HepG2 (cell line): ENCODE measurements around the gene COL18A1. TPM values are rescaled to one million over a fixed set of nuclear protein-coding genes. Genes with fewer than 3 reads are reported as not detected.

Source experiments
- AGO2 ChIP-seq: fragments of 200-400 bp; formaldehyde crosslinking; optimal IDR thresholded peaks from 2 replicates; pipeline ENCODE3; 2017; ENCODE audit warnings: mild to moderate bottlenecking, low read depth, low read length, moderate library complexity
- HES4 ChIP-seq: sonication (generic); formaldehyde crosslinking; IDR thresholded peaks from 2 replicates; pipeline ENCODE4 v1.9.0; 2021; ENCODE audit warnings: mild to moderate bottlenecking, missing genetic modification reagents, borderline replicate concordance
- MTA1 ChIP-seq: sonication (generic); formaldehyde crosslinking; IDR thresholded peaks from 2 replicates; pipeline ENCODE4 v1.4.0; 2020; ENCODE audit warnings: missing genetic modification reagents, mild to moderate bottlenecking, borderline replicate concordance
- POGZ ChIP-seq: sonication (generic); formaldehyde crosslinking; IDR thresholded peaks from 2 replicates; pipeline ENCODE4 v1.4.0; 2020; ENCODE audit warnings: mild to moderate bottlenecking, missing genetic modification reagents
- SMAD1 ChIP-seq: sonication (generic); formaldehyde crosslinking; IDR thresholded peaks from 2 replicates; pipeline ENCODE4 v1.4.0; 2020; ENCODE audit warnings: missing genetic modification reagents, low read depth, mild to moderate bottlenecking, borderline replicate concordance
- ZNF282 ChIP-seq: fragments of 450-650 bp; IDR thresholded peaks from 2 replicates; pipeline ENCODE4 v1.6.1; 2018; ENCODE audit not compliant: partially characterized antibody
- ZNF598 ChIP-seq: sonication (generic); formaldehyde crosslinking; IDR thresholded peaks from 2 replicates; pipeline ENCODE4 v1.5.1; 2020; ENCODE audit warnings: mild to moderate bottlenecking, missing genetic modification reagents, borderline replicate concordance
- ZNF720 ChIP-seq: sonication (generic); formaldehyde crosslinking; IDR thresholded peaks from 2 replicates; pipeline ENCODE4 v1.4.0; 2020; ENCODE audit warnings: missing genetic modification reagents
- polyA plus RNA-seq, 8 experiments: library from polyadenylated mRNA; depleted of rRNA in 3 of 8; stranded (reverse) in 7 of 8; unstranded in 1 of 8; fragments of >200 nt; fragmentation: Illumina TruSeq in 4 of 8; extraction: Trizol in 4 of 8; gene quantifications; 2 replicates each; pipeline versions ENCODE4 v1.2.1 to v1.2.3, GENCODE V29; 2011 to 2016; ENCODE audit warnings: low read depth in 4 of 8, missing spikeins in 1 of 8, mixed read lengths in 1 of 8; ENCODE audit not compliant: insufficient read depth in 1 of 8
- total RNA-seq, 5 experiments: library from RNA; depleted of rRNA; stranded (reverse); fragments of >200 nt; fragmentation: Illumina TruSeq; extraction: Trizol; gene quantifications; 2 replicates each; pipeline ENCODE4 v1.2.3, GENCODE V29; 2016; ENCODE audit warnings: low read depth in 1 of 5
- TF ChIP-seq, protein P1 (sequence below): sonication (generic); formaldehyde crosslinking; IDR thresholded peaks from 2 replicates; pipeline ENCODE4 v1.5.0; 2020; ENCODE audit warnings: mild to moderate bottlenecking, missing genetic modification reagents
- TF ChIP-seq, protein P2 (sequence below): sonication (generic); formaldehyde crosslinking; IDR thresholded peaks from 2 replicates; pipeline ENCODE4 v1.4.0; 2020; ENCODE audit warnings: missing genetic modification reagents
- TF ChIP-seq, protein P3 (sequence below): sonication (generic); formaldehyde crosslinking; IDR thresholded peaks from 2 replicates; pipeline ENCODE4 v1.9.0; 2021; ENCODE audit warnings: mild to moderate bottlenecking, missing genetic modification reagents
- TF ChIP-seq, protein P4 (sequence below): sonication (generic); formaldehyde crosslinking; IDR thresholded peaks from 2 replicates; pipeline ENCODE4 v1.4.0; 2020; ENCODE audit warnings: mild to moderate bottlenecking, missing genetic modification reagents

Gene COL18A1
- total and polyA plus RNA-seq, 2 of the 13 experiments (the other 11 are each of a cell fraction or from before 2014, with no cell fraction given), result 79.0 to 102 TPM

DNA sequence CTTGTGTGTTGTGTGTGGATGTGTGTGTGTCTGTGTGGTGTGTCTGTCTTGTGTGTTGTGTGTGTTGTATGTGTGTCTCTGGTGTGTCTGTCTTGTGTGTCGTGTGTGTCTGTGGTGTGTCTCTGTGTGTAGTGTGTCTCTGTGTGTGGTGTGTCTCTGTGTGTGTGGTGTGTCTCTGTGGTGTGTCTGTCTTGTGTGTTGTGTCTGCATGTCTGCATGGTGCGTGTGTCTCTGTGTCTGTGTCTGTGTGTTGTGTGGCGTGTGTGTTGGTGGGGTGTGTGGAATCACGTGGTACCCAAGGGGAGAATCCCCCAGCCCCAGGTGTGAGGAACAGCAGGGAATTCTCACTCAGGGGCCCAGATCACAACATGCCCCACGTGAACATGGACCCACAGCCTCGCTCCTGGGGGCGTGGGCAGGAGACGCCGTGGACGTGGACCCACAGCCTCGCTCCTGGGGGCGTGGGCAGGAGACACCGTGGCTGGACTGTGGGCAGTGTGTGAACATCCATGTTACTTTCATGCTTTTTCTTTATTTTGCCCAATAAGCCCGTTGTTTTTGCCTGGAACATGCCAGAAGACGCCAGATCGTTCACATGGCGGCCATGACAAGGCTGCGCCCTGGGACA is 69.5 kb downstream of the COL18A1 start (continued):
- TF ChIP-seq, protein P1, sequence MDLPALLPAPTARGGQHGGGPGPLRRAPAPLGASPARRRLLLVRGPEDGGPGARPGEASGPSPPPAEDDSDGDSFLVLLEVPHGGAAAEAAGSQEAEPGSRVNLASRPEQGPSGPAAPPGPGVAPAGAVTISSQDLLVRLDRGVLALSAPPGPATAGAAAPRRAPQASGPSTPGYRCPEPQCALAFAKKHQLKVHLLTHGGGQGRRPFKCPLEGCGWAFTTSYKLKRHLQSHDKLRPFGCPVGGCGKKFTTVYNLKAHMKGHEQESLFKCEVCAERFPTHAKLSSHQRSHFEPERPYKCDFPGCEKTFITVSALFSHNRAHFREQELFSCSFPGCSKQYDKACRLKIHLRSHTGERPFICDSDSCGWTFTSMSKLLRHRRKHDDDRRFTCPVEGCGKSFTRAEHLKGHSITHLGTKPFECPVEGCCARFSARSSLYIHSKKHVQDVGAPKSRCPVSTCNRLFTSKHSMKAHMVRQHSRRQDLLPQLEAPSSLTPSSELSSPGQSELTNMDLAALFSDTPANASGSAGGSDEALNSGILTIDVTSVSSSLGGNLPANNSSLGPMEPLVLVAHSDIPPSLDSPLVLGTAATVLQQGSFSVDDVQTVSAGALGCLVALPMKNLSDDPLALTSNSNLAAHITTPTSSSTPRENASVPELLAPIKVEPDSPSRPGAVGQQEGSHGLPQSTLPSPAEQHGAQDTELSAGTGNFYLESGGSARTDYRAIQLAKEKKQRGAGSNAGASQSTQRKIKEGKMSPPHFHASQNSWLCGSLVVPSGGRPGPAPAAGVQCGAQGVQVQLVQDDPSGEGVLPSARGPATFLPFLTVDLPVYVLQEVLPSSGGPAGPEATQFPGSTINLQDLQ (CRISPR knock-in tag), result no peak
- TF ChIP-seq, protein P2, sequence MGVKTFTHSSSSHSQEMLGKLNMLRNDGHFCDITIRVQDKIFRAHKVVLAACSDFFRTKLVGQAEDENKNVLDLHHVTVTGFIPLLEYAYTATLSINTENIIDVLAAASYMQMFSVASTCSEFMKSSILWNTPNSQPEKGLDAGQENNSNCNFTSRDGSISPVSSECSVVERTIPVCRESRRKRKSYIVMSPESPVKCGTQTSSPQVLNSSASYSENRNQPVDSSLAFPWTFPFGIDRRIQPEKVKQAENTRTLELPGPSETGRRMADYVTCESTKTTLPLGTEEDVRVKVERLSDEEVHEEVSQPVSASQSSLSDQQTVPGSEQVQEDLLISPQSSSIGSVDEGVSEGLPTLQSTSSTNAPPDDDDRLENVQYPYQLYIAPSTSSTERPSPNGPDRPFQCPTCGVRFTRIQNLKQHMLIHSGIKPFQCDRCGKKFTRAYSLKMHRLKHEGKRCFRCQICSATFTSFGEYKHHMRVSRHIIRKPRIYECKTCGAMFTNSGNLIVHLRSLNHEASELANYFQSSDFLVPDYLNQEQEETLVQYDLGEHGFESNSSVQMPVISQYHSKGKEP (CRISPR knock-in tag), result no peak
- TF ChIP-seq, protein P3, sequence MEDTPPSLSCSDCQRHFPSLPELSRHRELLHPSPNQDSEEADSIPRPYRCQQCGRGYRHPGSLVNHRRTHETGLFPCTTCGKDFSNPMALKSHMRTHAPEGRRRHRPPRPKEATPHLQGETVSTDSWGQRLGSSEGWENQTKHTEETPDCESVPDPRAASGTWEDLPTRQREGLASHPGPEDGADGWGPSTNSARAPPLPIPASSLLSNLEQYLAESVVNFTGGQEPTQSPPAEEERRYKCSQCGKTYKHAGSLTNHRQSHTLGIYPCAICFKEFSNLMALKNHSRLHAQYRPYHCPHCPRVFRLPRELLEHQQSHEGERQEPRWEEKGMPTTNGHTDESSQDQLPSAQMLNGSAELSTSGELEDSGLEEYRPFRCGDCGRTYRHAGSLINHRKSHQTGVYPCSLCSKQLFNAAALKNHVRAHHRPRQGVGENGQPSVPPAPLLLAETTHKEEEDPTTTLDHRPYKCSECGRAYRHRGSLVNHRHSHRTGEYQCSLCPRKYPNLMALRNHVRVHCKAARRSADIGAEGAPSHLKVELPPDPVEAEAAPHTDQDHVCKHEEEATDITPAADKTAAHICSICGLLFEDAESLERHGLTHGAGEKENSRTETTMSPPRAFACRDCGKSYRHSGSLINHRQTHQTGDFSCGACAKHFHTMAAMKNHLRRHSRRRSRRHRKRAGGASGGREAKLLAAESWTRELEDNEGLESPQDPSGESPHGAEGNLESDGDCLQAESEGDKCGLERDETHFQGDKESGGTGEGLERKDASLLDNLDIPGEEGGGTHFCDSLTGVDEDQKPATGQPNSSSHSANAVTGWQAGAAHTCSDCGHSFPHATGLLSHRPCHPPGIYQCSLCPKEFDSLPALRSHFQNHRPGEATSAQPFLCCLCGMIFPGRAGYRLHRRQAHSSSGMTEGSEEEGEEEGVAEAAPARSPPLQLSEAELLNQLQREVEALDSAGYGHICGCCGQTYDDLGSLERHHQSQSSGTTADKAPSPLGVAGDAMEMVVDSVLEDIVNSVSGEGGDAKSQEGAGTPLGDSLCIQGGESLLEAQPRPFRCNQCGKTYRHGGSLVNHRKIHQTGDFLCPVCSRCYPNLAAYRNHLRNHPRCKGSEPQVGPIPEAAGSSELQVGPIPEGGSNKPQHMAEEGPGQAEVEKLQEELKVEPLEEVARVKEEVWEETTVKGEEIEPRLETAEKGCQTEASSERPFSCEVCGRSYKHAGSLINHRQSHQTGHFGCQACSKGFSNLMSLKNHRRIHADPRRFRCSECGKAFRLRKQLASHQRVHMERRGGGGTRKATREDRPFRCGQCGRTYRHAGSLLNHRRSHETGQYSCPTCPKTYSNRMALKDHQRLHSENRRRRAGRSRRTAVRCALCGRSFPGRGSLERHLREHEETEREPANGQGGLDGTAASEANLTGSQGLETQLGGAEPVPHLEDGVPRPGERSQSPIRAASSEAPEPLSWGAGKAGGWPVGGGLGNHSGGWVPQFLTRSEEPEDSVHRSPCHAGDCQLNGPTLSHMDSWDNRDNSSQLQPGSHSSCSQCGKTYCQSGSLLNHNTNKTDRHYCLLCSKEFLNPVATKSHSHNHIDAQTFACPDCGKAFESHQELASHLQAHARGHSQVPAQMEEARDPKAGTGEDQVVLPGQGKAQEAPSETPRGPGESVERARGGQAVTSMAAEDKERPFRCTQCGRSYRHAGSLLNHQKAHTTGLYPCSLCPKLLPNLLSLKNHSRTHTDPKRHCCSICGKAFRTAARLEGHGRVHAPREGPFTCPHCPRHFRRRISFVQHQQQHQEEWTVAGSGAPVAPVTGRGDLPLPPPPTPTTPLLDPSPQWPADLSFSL (CRISPR knock-in tag), result peak; percentile 88
- TF ChIP-seq MTA1 (CRISPR knock-in tag), result no peak
- no peak for TF ChIP-seq ZNF598 (CRISPR knock-in tag)
- TF ChIP-seq POGZ (CRISPR knock-in tag), result no peak
- TF ChIP-seq ZNF282, result peak; percentile 14
- TF ChIP-seq HES4 (CRISPR knock-in tag), result no peak
- TF ChIP-seq ZNF720 (CRISPR knock-in tag), result no peak
- TF ChIP-seq AGO2, result peak; percentile 71
- no peak for TF ChIP-seq SMAD1
- TF ChIP-seq, protein P4, sequence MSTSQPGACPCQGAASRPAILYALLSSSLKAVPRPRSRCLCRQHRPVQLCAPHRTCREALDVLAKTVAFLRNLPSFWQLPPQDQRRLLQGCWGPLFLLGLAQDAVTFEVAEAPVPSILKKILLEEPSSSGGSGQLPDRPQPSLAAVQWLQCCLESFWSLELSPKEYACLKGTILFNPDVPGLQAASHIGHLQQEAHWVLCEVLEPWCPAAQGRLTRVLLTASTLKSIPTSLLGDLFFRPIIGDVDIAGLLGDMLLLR, result no peak
